ENCODE measurements around the gene ZCCHC8. TPM values are rescaled to one million over a fixed set of nuclear protein-coding genes. Genes with fewer than 3 reads are reported as not detected.
A peak's percentile ranks its signal among the peaks of the same experiment; 100 is the strongest.

Gene ZCCHC8
- total and polyA plus RNA-seq, 8 donors, result 7.8 to 110 (median 21.7) TPM

- Histone ChIP-seq H3K4me3 (peak overlapping the region; percentile 39 to 78 (median 50)), H3K27ac (peak overlapping the region in 2 of 5 donors; percentile 5 to 79), H3K9me3 (no peaks in the 10 kb centered on the region), H3K27me3 (no peaks in the 10 kb centered on the region), H3K36me3 (peaks cover 38 to 51% (median 43%) of the 10 kb centered on the region in 4 donors), H3K4me1 (peaks cover 40 to 72% (median 57%) of the 10 kb centered on the region in 4 donors)
- intact Hi-C loops (cut with DNase I; ENCODE audit: low total_unique reads), result no loop called here
- 29 to 46% (median 35%) methylated on average over 8 of the region's 8 CpGs for WGBS, 5 donors
- TF ChIP-seq EP300 (IDR thresholded peaks at IDR 0.05) (no peak), POLR2AphosphoS5 (IDR thresholded peaks at IDR 0.05) (no peak), POLR2A (IDR thresholded peaks at IDR 0.05) (no peak)
- TF ChIP-seq, protein P1, sequence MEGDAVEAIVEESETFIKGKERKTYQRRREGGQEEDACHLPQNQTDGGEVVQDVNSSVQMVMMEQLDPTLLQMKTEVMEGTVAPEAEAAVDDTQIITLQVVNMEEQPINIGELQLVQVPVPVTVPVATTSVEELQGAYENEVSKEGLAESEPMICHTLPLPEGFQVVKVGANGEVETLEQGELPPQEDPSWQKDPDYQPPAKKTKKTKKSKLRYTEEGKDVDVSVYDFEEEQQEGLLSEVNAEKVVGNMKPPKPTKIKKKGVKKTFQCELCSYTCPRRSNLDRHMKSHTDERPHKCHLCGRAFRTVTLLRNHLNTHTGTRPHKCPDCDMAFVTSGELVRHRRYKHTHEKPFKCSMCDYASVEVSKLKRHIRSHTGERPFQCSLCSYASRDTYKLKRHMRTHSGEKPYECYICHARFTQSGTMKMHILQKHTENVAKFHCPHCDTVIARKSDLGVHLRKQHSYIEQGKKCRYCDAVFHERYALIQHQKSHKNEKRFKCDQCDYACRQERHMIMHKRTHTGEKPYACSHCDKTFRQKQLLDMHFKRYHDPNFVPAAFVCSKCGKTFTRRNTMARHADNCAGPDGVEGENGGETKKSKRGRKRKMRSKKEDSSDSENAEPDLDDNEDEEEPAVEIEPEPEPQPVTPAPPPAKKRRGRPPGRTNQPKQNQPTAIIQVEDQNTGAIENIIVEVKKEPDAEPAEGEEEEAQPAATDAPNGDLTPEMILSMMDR (IDR thresholded peaks at IDR 0.05), result no peak
- no peak for DNase-seq
These were observed 22.5 kb upstream of the ZCCHC8 start for GRCh38 chr12:122523280-122523679.

- Histone ChIP-seq H3K9me3 (no peaks in the 10 kb centered on the region), H3K36me3 (peaks cover 64 to 77% (median 69%) of the 10 kb centered on the region in 4 donors), H3K4me1 (peaks cover 33 to 69% (median 45%) of the 10 kb centered on the region in 4 donors), H3K27ac (no peak overlapping the region), H3K27me3 (no peaks in the 10 kb centered on the region), H3K4me3 (no peak overlapping the region)
- WGBS, 5 donors, result 88 to 97% (median 92%) methylated on average over 4 of the region's 4 CpGs
- no peak for TF ChIP-seq EP300 (IDR thresholded peaks at IDR 0.05)
- TF ChIP-seq POLR2AphosphoS5 (IDR thresholded peaks at IDR 0.05), result no peak
- no peak for TF ChIP-seq POLR2A (IDR thresholded peaks at IDR 0.05)
- TF ChIP-seq, protein P1 (IDR thresholded peaks at IDR 0.05), result no peak
- DNase-seq, result no peak
- intact Hi-C loops (cut with DNase I; ENCODE audit: low total_unique reads), result no loop called here
These were observed 19.9 kb upstream of the ZCCHC8 start for GRCh38 chr12:122520676-122521075.

DNA sequence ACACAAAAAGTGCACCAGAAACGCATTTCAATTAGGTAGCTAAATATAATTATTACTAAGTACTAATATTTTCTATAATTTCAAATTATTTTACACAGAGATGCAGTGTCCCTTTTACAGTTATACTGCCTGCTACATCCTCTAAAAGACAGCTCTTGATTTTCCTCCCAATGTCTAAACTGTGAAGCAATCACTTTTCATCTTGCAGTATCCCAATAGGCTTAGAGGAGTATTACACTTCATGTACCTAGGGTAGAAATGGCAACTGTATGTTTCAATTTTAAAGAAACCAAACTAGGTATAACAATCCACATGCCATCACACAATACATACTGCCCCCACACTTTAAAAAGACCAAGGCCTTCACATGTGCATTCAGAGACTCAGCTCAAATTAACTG is 18.7 kb upstream of the ZCCHC8 start:
- no peak overlapping the region for H3K27ac ChIP-seq
- intact Hi-C loops (cut with DNase I; ENCODE audit: low total_unique reads), result no loop called here
- peaks cover 23 to 59% (median 37%) of the 10 kb centered on the region in 4 donors for H3K4me1 ChIP-seq
- WGBS, 5 donors, result 73 to 92% (median 84%) methylated on average over 1 of the region's 1 CpG
- no peak for DNase-seq
- H3K9me3 ChIP-seq, result no peaks in the 10 kb centered on the region
- TF ChIP-seq, protein P1 (IDR thresholded peaks at IDR 0.05), result no peak
- TF ChIP-seq EP300 (IDR thresholded peaks at IDR 0.05) (no peak), POLR2AphosphoS5 (IDR thresholded peaks at IDR 0.05) (no peak), POLR2A (IDR thresholded peaks at IDR 0.05) (no peak)
- no peaks in the 10 kb centered on the region for H3K27me3 ChIP-seq
- H3K36me3 ChIP-seq, result peaks cover 76 to 90% (median 81%) of the 10 kb centered on the region in 4 donors
- no peak overlapping the region for H3K4me3 ChIP-seq

DNA sequence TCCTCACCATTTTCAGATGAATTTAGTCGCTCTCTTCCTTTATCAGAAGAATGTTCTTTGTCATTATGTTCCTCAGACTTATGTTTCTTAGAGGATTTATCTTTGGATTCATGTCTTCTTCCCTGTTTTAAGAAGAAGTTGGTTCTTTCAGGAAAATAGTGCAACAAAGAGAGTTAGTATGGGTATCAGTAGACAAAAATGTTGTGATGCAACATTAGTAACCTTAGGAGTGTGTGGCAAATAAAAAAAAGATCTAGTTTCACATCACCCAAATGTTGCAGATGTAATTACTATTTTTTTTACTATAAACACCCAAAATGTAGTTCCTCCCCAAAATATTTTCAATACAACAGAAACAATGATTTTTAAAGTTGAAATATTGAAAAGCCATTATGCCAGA is 18.2 kb upstream of the ZCCHC8 start:
- DNase-seq, result no peak
- no peak overlapping the region for H3K4me3 ChIP-seq
- no peaks in the 10 kb centered on the region for H3K27me3 ChIP-seq
- H3K36me3 ChIP-seq, result peaks cover 79 to 95% (median 86%) of the 10 kb centered on the region in 4 donors
- TF ChIP-seq, protein P1 (IDR thresholded peaks at IDR 0.05), result no peak
- TF ChIP-seq EP300 (IDR thresholded peaks at IDR 0.05) (no peak), POLR2AphosphoS5 (IDR thresholded peaks at IDR 0.05) (no peak), POLR2A (IDR thresholded peaks at IDR 0.05) (no peak)
- no peaks in the 10 kb centered on the region for H3K9me3 ChIP-seq
- 90 to 97% (median 92%) methylated on average over 1 of the region's 1 CpG for WGBS, 5 donors
- intact Hi-C loops (cut with DNase I; ENCODE audit: low total_unique reads), result no loop called here
- H3K4me1 ChIP-seq, result peaks cover 18 to 54% (median 32%) of the 10 kb centered on the region in 4 donors
- no peak overlapping the region for H3K27ac ChIP-seq

Data from stomach (tissue), 9 donors.